HG02981 (cell line): Measurements from ENCODE around the gene SLC1A4.

Experiments used
- ATAC-seq: cut with Tn5 transposase; IDR thresholded peaks from one replicate; pipeline ENCODE4 v1.9.1; 2021; ENCODE audit warnings: mild to moderate bottlenecking, moderate library complexity; ENCODE audit not compliant: unreplicated experiment

Gene SLC1A4

DNA sequence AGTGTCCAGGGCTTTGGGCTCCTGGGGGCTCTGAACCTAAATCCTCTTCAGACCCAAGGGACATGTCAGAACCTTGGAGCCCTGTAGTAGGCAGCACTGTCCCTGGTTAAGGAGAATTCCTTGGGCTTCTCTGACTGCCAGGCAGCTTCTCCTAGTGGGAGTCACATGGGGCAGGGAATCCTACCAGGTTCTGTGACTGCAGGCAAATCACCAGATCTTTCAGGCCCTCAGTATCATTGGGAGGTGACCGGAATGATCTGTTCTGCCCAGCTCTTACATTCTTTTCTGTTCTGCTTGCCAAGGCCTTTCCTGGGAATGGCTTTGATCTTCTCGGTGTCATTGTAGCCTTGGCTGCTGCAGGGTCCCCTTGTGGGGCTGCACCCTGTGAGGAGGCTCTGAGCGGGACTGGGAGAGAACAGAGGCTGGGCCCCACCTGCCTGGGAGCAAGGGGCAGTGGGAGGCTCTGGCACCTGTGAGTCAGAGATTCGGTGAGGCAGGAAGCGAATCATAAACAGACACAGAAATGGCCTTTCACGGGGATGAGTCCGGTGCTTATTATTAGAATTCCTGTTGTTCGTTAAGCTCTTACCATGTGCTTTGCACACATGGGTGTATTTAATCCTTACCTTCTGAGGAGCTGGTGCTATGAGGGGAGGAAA, 81.1 kb downstream of the SLC1A4 start:
- no peak for ATAC-seq

DNA sequence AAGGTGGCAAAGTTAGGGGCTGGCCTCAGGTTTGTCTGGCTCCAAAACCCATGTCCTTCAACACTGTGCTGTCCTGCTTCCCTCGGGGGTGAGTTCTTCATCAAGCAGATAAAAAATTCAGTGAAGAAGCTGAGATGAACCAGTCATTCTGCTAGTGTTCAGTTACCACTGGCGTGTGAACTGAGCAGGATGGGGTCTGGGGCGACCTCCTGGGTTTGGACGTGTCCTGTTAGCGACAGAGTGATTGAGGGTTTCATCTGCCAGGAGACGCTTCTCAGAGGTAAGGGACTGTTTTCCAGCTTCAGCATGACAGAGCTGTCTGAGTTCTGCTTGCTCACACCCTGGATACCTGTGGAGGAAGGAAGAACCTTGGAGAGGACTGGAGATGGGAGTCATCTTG, 81.7 kb downstream of the SLC1A4 start:
- no peak for ATAC-seq

DNA sequence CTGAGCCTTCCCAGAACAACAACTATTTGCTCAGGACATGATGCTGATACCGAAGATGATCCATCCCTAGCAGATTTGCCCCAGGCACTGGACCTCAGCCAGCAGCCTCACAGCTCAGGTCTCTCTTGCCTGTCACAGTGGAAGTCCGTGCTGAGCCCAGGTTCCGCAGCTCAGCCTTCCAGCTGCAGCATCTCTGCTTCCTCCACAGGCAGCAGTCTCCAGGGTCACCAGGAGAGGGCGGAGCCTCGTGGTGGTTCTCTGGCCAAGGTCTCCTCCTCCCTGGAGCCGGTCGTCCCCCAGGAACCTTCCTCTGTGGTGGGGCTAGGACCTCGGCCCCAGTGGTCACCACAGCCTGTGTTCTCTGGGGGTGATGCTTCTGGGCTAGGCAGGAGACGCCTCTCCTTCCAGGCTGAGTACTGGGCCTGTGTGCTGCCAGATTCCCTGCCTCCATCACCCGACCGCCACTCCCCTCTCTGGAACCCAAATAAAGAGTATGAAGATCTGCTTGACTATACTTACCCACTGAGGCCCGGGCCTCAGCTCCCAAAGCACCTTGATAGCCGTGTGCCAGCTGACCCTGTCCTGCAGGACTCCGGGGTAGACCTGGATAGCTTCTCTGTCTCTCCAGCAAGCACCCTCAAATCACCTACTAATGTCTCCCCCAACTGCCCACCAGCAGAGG, 82.4 kb downstream of the SLC1A4 start:
- no peak for ATAC-seq

DNA sequence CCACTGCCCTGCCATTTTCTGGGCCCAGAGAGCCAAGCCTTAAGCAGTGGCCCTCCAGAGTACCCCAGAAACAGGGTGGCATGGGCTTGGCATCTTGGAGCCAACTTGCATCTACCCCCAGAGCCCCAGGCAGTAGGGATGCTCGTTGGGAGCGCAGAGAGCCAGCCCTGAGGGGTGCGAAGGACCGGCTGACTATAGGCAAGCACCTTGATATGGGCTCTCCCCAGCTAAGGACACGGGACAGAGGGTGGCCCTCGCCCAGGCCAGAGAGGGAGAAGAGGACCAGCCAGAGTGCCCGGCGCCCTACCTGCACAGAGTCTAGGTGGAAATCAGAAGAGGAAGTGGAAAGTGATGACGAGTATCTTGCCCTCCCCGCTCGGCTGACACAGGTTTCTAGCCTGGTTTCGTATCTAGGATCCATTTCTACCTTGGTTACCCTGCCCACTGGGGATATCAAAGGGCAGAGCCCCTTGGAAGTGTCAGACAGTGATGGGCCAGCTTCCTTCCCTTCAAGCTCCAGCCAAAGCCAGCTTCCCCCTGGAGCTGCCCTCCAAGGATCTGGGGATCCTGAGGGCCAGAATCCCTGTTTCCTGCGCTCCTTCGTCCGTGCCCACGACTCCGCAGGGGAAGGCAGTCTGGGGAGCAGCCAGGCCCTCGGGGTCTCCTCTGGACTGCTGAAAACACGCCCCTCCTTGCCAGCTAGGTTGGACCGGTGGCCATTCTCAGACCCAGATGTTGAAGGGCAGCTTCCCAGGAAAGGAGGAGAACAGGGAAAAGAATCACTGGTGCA, 83.2 kb downstream of the SLC1A4 start:
- ATAC-seq, result peak; percentile 60
